GM20000 (cell line): ENCODE measurements around the gene ADD1.

Experiments
- DNase-seq: peaks from one replicate; pipeline ENCODE4 v3.0.0; 2012; ENCODE audit warnings: low spot score
- TF ChIP-seq, protein P1 (sequence below): IDR thresholded peaks from 2 replicates; pipeline ENCODE4 v1.5.1; 2012; ENCODE audit warnings: mild to moderate bottlenecking, control low read depth; ENCODE audit errors: extremely low read depth, missing control alignments

ADD1 gene

DNA sequence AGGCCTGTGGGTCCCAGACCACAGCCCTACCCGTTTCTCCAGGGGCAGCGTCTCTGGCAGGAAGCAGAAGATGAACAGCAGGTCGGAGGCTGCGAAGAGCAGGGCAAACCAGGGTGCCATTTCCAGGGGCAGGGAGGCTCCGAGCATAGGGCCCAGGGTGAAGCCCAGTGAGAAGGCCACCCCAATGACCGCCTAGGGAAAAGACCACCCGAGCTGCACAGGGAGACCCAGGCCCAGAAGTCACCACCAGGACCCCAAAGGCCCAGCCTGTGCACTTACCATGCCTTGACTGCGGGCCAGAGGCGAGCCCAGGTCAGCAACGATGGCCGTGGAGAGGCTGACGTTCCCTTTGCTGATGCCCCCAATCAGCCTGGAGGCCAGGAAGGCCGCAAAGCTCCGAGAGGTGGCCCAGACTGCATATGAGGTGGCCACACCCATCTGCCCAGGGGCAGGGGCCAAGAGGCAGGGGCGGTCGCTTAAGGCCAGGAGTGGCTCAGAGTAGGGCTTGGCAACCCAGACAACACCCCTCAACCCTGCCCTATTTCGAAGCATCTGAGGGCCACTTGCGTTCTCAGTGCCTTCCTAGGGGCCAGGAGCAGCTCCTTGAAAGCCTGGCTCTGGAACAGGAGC lies 88.8 kb downstream of the ADD1 start:
- TF ChIP-seq, protein P1, sequence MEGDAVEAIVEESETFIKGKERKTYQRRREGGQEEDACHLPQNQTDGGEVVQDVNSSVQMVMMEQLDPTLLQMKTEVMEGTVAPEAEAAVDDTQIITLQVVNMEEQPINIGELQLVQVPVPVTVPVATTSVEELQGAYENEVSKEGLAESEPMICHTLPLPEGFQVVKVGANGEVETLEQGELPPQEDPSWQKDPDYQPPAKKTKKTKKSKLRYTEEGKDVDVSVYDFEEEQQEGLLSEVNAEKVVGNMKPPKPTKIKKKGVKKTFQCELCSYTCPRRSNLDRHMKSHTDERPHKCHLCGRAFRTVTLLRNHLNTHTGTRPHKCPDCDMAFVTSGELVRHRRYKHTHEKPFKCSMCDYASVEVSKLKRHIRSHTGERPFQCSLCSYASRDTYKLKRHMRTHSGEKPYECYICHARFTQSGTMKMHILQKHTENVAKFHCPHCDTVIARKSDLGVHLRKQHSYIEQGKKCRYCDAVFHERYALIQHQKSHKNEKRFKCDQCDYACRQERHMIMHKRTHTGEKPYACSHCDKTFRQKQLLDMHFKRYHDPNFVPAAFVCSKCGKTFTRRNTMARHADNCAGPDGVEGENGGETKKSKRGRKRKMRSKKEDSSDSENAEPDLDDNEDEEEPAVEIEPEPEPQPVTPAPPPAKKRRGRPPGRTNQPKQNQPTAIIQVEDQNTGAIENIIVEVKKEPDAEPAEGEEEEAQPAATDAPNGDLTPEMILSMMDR, result no peak
- DNase-seq, result no peak

DNA sequence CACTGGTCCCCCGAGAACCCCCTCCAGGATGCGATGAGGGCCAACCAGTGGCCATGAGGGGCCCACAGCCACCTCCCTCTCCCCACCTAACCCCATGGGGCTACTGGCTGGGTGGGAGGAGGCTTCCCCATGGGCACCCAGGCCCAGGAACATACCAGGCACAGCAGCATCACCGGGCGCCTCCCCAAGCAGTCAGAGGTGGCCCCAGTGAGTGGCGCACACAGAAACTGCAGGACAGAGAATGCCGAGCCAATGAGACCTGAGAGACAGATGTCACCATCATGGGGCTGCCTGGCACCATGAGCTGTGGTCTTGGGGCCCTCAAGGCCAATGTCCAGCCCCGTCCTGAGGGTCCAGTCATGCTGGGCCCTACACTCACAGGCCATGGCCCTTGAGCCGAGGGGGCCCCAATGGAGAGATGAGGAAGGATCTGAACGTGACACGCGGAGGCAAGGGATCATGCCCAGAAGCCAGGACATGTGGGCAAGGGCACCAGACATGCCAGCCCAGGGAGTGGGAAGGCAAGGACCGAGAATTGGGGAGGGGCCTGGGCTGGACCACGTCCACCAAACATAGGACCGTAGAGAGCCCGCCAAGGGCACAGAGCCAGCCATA lies 89.4 kb downstream of the ADD1 start:
- TF ChIP-seq, protein P1, result no peak
- no peak for DNase-seq

DNA sequence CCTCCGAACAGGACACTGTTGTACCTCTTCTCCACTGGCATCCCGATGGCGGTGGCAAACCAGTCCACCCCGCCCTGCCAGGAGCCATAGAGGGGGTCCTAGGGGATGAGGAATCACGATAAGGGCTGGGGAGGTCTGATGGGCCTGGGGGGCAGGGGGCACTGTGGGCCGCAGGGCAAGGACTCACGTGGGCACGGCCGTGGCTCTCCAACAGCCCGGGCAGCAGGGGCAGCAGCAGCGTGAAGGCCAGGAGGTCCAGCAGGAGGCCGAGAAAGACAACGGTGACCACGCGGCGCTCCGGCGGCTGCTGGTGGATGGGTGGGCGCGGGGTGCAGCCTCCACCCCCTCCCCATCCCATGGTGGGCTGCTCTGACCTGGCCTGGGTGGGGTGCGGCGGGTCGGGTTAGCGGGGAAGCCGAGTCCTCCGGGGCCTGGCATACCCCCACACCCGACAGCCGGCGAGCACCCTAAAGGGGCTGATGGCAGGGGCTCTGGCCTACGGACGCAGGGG lies 90.0 kb downstream of the ADD1 start:
- no peak for DNase-seq
- TF ChIP-seq, protein P1, result no peak

DNA sequence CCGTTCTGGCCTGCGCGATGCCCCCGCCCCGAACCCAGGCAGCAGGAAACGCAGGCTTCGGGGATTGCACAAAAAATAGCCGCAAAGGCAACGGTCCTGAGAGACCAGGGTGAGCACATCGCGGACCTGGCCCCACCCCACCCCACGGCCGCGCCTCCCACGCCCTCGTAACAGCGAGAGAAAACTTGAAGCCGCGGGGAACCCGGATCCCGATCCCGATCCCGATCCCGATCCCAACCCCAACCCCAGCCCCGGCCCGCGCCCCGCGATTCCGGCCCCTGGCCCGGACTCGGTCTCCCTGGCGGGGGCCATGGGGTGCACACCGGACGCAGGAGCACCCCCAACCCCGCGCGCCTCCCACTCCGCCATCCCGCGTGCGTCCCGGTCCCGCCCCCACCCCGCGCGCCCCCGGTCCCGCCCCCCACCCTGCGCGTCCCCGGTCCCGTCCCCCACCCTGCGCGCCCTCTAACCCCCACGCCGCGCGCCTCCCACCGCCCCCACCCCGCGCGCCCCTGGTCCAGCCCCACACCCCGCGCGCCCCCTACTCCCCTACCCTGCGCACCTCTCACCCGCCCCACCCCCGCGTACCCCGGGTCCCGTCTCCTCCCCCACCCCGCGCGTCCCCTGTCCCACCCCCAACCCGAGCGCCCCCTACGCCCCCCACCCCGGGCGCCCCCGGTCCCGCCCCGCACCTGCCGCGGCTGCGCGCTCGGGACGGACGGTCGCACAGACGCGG lies 90.6 kb downstream of the ADD1 start:
- TF ChIP-seq, protein P1, result no peak
- DNase-seq, result peak; percentile 82

DNA sequence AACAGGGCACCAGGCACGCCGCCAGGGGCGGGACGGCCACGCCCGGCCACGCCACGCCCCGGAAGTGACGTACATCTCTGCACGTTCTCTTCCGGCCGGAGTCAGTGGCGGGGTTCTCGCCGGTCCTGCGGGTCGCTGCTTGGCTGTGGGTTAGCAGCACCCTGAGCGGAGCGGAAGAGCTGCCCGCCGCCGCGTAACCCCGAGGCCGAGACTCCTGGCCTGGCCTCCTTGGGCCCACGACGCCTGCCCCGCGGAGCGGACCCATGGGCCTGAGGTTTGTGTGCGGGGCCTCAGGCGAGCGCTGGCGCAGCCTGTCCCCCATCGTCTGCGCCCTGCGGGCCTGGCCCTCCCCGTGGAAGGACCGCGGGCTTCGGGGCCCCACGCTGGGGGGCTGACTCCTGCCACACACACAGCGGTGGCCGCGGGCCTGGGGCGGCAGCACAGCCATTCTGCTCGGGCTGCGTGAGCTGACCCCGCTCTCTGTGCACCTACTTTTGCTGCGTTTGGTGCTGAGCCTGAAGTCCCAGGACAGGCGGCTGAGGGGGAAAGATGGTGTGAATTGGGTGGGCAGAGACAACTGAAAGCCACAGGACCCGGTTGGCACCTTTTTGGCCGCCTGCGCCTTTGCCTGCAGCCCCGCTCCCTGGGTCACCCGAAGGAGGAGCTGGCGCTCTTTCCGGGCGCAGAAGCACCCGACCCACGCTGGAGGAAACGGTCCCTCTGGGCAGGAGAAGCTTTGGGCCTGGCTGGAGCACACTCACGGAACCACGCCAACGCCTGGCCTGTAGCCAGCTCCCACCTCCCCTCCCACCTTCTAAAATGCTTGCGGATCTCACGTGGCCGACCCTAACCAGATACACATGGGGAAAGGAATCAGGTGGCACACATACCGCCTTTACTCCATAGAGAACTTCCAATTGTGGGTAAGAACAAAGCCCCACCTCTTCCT lies 91.4 kb downstream of the ADD1 start:
- TF ChIP-seq, protein P1, result no peak
- peak; percentile 98 for DNase-seq

DNA sequence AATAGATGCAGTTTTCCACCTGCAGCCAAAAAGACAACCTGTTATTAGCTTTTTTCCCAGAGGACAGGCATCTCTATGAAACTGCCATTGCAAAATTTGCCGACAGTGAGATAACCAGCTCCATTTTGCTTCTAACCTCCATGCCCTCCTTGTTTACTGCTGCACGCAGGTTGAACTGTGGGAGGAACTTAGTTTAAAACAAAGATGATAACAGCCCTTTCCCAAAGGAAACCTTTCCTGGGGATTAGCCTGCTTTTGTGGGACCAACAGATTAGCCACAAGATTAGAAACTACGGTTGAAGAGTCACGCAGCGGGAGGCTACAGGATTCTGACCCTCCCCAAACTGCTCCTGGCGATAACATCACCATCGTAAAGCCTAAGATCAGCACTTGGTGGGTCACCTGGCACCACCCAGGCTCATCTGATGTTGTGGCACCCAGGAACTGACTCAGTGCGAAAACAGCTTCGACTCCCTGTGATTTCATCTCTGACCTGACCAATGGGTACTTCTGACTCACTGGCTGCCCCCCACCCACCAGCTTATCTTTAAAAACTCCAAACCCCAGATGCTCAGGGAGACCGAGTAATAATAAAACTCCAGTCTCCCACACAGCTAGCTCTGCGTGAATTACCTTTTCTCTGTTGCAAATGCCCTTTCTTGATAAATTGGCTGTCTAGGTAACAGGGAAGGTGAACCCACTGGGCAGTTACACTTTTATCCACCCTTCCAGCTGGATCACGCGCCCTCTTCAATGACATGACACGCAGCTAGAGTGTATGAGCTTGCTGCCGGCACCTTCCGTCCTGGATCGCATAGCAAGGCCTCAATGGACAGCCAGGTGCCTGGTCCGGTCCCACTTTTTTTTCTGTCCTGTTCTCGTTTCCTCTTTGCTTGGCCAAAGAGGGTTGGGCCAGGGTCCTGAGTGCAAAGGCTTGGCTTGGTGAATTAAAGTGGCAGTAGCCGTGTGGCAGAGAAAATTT lies 92.4 kb downstream of the ADD1 start:
- TF ChIP-seq, protein P1, result no peak
- peak; percentile 60 for DNase-seq
